HPDE6-E6E7 (cell line): Measurements from ENCODE around the gene SASH1.
"Not testable (repeated sequence)": the region's sequence is repeated elsewhere in the genome, so short reads cannot be mapped to it uniquely, and the experiment has no call there.

Source experiments
- DNase-seq: peaks from one replicate; pipeline ENCODE4 v3.0.0; 2011; ENCODE audit warnings: missing footprints; ENCODE audit errors: extremely low spot score

The SASH1 gene

GRCh38 chr6:148580442-148580841 is 237.8 kb downstream of the SASH1 start:
- DNase-seq, result no peak

GRCh38 chr6:148583631-148584030 is 241.0 kb downstream of the SASH1 start:
- DNase-seq, result no peak

GRCh38 chr6:148585641-148586040 is 243.0 kb downstream of the SASH1 start:
- not testable (repeated sequence) for DNase-seq

GRCh38 chr6:148590883-148591282 is 248.2 kb downstream of the SASH1 start:
- no peak for DNase-seq

- DNase-seq, result no peak
Measured at GRCh38 chr6:148591656-148592055, 249.0 kb downstream of the SASH1 start.

GRCh38 chr6:148593130-148593812 is 250.6 kb downstream of the SASH1 start:
- no peak for DNase-seq

GRCh38 chr6:148593813-148594170 is 251.2 kb downstream of the SASH1 start:
- DNase-seq, result no peak

GRCh38 chr6:148595550-148595949 is 252.9 kb downstream of the SASH1 start:
- DNase-seq, result no peak

- no peak for DNase-seq
Measured at GRCh38 chr6:148596891-148597455, 254.3 kb downstream of the SASH1 start.

- no peak for DNase-seq
Measured at GRCh38 chr6:148598724-148599123, 256.1 kb downstream of the SASH1 start.

GRCh38 chr6:148599967-148600426 is 257.4 kb downstream of the SASH1 start:
- DNase-seq, result no peak
